Kidney capillary endothelial cell (primary cell): ENCODE results near the gene SALL1.

Experiments used
- DNase-seq: peaks from one replicate; pipeline ENCODE4 v3.0.0-alpha.2; 2018; ENCODE audit warnings: low spot score

The SALL1 gene

DNA sequence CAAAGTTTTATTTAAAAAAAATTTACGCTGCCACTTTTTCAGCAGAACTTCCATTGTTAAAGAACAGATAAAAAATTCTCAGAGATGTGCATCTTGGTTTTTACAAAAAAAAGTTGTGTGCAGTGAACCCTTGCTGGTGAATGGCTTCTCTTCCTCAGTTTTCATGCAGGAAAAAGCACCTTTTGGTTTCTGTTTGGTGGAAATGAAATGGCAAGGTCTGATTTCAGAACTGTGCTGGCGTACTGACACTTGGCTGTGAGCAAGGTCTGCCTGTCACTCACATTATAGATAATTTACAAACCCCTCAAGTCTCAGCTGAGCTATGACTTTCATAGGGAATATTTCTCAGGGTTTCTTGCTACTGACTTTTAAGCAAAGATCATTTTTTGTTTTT, 5.7 kb upstream of the SALL1 start:
- no peak for DNase-seq

DNA sequence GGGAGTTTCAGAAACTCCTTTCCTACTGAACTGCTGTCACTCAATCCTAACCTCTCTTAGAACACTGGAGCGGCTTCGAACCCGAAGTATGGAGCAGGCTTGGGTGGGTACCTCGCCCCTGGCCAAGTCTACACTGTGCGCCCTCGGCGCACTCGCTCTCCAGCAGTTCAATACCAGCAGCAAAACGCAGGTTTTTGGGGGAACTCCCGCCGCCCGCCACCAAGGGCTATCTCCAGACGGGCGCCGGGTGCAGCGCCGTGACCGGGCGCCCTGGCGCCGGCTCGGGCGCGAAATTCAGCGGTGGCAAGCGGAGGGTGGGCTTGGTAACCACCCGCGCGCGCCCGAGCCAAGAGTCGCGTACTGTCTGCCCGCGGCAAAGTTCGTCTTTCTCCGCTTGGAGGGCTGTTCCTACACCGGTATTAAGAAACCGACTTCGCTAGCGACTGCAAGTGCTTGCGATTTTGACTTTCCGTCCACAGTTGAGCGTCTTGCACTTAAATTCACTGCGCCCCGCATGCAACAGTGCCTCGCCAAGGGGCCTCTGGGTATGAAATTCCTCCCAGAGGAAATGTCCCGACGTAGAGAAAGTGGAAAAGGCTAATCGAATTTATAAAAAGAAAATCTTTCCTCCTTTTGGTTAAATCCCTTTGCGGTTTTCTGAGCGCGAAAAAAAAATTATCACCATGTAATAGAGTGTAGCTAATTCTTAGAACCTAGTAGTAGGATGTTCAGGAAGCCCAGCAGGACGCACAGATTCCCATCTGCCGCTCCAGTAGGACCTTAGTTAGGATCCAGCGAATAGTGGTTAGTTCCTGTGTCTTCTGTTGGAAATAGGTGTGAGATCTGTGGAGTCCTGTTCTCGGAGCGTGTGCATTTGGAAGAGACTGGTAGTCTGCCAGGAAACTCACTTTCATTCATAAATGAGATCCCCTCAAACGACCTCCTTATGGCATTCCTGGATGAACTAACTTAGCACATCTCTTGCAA, 5.0 kb upstream of the SALL1 start:
- DNase-seq = no peak

DNA sequence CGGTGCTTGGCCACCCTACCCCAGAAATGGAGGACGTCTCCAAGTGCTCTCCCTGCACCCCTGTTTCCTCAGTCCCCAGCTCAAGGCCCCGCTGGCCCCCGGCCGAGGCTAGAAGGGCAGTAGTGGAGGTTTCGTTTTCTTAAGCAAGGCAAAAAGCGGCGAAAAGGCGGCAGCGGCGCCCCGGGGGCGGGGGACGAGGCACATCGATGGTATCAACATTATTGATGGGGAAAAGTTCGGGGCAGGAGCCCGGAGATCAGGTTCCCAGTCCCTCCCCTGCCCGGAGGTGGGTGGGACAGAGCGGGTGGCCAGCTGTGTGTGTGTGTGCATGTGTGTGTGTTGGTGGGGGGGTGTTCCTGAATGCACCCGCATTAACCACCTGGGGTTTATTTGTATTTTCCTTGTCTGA, 4.1 kb upstream of the SALL1 start:
- no peak for DNase-seq

DNA sequence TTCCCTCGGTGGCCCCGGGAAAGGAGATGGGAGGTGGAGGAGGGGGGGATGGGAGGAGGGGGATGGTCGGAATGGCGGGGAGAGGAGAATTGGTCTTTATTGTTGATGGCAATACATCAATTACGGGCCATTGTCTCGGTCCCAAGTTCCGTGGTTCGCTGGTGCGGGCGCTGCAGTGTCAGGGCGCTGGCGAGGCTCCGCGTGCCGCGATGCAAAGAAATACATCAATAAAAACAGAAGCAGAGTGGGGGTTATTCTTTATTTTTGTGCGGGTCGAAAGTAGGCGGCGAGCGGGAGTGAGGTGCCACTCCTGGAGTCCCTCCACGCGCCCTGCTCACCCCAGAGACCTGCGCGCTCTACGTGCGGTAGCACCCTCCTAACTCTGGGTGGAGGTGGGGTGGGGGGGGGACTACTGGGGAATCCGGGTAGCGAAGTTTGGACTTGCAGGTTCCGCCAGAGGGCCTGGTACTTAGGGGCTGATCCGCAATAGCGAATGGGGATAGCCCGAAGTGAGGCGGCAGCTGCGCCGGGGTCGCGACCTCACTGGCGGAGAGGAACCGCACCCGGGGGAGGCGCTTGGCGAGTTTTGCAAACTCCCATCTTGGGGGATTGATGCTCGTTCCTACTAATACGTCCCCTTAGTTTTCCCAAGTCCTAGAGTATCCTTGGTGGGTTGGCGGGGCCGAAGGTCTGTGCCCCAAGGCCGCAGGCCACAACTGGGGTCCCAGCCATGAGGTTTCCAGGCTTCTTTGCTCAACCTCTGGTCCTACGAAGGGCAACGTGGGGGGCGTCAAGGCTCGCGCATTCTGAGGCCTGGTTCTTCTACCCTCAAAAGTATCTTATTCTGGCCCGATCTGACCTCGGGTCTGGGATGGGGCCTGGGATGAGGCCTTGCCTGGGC, 3.5 kb upstream of the SALL1 start:
- DNase-seq = no peak

DNA sequence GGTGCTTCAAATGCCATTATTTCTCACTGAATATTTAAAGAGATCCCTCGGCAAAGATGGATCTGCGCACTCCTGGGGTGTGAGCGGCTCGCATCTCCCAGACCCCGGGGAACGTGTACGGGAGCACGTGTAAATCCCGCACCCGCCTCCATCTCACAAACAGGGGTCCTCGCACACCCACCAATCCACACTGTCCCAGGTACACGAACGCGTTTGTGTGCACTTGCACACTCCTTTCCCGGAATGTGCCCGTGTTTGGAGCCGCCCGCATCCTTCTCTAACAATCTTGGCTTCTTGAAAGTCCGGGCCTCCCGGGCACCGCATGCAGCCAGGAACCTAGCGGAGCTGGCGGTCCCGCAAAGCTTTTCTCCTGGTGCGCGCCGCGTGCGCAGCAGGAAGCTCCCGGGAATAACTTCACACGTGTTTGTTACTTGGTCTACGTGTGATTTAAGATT, 2.5 kb upstream of the SALL1 start:
- no peak for DNase-seq

DNA sequence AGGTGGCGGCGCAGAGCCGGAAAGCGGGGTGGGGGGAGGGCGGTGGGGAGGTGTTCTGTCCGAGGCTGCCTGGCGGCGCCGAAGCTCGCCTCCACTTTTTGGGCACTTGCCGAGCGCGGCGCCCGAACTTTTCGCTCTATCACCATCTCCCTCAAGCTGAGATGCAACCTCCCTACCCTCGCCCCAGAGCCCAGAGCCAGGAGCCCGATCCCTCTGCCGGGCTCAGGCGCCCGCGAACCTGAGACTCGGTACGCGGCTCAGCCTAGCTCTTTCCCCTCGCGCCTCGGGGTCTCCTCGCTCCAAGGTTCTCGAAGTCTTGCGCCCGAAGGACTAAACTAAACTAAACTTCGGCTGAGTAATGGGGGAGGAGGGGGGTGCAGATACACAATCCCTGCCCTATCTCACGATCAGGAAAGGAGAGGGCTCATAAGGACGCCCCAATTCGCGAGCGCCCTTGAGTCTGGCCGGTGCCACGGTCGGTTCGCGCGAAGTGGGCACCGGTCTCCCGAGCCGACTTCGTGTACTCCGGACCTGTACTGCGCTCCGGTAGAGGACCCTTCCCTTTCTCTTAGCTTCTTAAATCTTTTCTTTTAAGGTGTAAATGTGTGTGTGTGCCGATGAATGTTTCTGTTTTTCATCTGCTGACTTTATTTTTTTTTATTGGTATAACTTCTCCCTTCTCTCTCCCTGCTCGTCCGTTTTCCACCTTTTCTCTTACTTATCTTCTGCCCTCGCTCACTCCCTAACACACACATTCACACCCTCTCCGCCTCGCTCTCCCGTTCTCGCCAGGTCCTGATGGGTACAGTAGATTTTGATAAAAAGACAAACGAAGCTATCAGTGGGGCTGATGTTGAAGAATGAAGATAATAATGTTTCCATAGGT, 1.9 kb upstream of the SALL1 start:
- DNase-seq = no peak

DNA sequence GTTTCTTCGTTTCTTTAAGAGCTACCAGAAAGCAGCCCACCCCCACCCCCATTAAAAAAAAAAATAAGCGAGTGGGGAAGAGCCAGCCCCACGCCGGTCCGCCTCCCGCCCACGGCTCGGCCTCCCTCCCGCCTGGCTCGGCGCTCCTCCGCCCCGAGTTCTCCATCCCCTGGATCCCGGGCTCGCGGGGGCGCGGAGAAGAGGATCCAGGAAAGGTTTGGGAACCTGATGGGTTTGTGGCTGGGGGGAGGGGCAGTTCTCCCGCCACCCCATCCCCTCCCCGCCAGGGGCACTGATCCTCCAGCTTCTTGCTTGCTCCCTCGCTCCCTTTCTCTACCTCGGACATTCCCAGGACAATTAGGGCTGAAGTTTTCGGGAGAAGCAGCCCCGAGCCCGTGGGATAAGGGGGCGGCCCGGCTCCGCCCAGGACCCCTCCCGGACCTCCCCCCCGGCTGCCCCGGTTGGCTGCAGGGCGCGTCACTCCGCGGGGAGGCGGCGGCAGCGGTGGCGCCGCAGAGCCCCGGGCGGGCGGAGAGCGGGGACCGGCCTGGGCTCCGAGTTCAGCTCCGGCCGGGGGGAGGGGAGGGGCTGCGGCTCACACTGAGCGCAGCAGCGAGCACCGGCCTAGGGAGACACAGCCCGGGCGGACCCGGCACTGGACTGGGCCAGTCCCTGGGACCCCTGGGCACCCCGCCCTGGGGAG, 1.0 kb upstream of the SALL1 start:
- no peak for DNase-seq

DNA sequence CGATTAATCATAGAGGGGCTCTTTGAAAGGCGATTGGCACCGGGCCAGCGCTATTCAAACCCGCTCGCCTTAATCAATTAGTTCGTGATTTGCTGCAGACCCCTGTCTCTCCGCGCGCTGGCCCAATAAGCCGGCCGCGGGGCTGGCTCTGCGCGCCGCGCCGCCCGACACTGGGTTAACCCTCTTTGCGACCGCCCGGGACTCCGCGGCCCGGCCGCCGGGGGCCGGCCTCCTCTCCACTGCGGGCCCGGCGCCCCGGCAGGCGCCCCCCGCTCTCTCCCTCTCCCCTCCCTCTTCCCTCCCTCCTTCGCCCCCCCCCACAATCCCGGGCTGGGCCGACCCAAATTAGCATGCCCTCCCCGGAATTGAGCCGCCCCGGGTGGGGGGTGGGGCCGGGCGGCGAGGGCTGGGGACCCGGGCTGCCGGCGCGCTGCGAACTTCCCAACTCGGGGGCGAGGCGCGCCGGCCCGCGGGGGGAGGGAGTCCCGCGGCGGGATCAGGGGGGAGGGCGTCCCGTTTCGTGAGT, 428 bp upstream of the SALL1 start:
- DNase-seq = no peak

DNA sequence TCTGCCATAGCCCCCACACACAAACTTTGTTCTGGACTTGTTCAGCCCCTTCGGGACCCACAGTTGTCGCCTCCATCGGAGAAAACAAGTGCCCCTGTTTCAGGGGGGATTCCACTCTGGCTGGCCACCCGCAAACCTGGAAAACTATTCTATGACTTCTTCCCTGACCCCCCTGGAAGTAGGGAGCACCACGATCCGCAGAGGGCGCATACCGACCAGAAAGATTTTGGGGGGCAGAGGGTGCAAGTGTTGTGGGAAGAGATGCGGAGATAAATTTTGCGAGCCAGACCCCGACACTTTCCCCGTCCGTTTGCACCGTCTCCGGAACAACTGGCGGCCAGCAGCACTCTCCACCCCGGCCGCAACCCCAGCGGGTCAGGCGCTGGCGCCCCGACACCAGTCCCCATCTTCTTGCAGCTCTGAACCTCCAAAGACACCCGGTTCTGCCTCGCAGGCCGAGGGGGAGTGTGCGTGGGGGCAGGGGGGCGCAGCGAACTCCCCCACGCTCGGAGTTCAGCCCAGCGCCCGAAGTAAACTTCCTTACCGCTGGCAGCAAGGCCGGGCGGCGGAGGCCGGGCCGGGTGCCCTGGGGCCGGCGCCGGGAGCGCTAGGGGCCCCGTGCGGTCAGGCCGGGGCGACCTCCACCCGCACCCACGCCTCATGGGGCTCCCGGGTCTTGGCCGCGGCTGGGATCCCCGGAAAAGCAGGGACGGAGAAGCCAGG, 744 bp downstream of the SALL1 start:
- DNase-seq = no peak

DNA sequence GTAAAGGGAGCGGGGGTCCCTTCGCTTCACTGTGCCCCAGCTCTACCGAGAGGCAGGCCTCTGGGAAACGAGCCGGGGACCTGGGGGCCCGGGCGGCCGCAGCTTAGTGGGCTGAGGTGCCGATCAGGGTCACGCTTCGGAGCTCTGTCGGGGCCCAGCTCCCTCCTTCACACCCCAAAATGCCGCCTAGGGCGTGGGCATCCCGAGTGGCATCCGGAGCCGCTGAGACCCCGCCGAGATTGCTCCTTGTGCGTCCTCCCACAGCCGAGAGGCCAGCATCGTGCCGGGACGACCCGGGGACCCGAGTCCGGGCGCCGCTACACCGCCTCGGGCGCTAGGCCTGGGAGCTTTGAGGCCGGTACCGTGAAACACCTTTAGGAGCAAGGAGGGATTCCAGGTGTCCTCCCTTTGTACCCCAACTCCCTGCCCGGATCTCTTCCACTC, 1.3 kb downstream of the SALL1 start:
- no peak for DNase-seq

DNA sequence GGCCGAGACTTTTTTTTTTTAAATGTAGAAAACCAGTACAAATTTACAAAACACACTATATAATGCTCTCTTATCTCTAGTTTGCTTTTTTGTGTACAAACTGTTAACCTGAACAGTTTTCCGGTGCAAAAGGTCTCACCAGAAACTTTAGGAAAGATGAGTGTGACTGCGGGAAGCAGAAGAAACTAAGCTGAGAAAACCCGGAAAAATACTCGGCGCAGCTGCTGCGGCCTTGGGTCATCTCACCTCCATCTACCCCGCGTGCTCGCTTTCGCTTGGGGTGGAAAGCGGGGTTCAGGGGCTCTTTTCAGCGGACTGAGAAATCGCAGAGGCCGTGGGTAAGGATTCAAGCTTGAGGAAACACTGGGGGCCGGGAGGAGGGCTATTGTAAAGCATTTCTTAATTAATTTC, 1.8 kb downstream of the SALL1 start:
- no peak for DNase-seq

DNA sequence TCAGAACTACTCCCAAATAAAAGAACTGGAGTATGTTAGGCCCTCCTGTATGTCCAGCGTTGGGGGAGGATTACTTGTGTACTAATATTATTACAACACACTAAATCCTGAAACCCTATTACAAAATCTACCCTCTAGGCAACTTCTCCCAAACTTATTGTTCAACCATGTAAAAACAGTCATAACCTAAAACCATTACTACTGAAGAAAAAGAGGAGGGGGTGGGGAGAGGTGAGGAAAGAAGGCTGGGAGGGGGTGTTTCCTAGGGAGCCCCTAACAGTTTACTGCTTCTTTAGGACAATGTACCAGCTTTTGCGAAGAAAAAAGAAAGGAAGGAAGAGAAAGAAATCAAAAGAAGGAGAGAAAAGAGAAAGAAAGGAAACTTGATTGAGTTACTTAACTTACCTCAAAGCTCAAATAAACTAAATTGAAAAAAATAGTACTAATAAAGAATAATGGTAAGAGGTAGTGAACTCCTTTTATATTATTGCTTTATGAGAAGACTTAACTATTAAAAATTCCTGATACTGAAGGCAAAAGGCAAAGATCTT, 2.3 kb downstream of the SALL1 start:
- no peak for DNase-seq

DNA sequence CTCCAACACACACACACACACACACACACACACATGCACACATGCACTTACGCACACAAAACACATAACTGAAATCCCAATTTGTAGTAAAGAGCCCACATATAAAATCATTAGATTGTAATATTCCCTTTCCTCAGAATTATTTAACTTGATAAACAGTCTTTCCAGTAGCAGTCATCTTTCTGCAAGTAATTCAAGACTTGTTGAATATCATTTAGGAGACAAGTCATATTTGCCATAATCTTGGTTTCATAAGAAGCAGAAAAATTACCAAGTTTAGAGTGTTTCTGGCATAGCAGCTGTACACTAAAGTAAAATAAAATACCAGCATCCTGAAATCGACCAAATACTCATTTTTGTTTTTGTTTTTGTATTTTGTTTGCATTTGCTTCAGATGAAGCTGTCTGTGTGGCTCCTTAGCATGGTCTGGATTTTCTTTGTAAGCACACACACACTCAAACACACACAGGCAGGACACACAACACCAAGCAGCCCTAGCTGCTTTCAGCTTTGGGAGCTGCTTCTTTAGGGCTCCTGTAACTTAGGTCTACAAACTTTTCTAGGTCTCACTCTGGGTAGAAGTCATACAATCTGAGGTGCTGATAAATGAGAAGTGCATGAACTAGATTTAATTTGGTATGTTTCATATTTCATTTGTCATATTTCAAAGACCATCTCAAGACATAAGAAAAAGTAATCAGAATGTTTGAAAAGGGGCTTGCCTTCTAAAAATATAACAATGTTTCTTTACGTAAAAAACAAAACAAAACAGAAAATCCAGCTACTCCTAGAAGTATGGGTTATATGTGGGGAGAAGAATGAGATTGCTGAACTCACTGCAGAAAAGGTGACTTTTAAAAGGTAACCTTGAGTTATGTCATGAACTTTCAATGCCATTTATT, 3.0 kb downstream of the SALL1 start:
- no peak for DNase-seq

DNA sequence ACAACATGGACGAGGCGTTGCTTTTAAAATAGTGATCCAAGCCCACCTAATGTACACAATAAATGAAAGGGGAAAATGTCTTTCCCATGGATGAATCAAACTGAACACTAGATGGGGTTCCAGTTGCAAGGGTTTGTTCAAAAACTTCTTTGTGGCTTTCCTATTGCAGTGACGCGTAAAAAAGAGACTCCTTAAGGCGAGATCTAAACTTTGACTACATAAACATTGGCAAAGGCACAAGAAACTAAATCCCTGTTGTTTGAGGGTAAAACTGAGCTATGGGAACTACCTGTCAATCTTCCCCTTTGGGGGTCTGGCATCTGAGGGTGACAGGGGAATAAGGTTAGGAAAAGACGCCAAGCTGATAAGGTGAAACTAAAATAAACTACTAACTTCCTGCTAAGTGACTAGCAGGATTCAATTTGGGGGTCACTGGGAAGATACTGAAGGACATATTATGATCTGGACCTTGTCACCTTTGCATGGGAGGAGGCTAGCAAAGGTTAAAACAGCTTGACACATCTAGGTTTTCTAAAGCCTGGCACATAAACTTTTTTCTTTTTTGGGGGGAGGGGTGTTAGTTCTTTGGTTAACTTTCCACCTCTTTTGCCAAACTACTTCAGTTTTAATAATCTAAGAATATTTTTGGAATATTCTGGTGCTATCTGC, 4.7 kb downstream of the SALL1 start:
- no peak for DNase-seq

DNA sequence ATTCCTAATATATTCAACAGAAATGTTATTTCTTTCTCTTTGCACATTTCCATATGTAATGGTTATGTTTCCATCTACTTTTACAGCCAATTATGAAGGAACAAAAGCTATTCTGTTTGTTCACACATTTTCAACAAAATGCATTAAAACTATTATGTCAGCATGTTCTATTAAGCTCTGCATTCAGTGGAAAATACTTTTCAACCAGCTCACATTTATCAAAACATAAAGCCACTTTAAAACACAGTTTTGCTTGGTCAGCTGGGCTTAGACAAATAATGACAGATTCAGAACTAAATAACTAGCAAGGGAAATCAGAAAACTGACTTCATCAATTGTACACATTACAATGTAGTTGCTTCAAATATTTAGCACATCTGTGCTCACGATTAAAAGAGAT, 6.9 kb downstream of the SALL1 start:
- DNase-seq = no peak

DNA sequence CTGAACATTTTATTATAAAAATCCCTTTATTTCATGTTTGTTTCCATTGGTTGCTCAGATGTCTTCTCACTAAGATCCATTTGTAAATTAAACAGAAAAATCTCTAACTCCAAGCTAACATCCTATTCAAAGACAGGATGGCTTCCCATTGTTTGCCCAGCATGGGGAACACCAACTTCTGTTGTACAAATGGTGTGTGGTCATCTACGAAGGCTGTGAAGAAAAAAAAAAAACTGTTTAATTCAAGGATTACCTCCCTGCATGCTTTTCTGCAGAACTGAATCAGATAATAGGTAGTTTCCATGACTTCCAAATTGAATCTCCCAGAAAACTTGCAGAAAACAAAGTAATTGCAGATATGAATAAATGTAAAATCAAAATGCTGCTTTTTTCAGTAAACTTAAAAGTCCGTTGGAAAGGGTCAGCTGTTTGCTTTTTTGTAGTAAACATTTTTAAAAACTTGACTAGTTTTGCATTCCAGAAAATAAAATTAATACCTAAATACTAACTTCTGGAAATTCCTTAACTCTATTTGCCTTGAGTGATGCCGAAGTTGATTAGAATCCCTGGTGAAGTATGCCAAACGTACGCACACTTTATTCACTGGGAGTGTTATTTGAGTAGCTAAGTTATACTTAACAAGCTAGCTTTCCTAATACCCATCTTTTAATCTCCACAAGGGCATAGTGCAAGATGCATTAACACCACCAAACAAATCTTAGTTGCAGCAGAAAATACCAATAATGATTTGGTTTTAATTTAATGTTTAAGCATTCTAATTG, 7.7 kb downstream of the SALL1 start:
- no peak for DNase-seq

DNA sequence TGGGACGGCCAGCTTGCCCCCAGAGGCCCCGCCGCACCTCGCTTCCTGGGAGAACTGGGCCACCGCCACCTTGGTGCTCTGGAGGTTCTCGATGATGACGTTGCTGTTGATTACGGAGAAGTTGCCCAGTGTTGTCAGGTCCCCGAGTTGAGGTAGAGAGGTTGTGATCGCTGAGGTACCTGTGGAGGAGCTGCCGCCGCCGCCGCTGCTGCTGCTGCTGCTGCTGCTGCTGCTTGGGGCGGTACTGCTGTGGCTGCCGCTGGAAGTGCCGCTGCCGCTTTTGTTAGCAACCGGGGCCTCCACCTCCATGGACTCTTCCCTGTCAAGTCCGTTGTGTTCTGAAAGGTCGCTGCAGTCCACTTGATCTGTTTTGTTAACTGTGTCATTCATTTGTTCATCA, 9.5 kb downstream of the SALL1 start:
- no peak for DNase-seq
